H9 (cell line): Measurements from ENCODE around the gene TBCEL. TPM values are rescaled to one million over a fixed set of nuclear protein-coding genes. Genes with fewer than 3 reads are reported as not detected.

ENCODE experiments used
- DNase-seq: peaks from one replicate; pipeline ENCODE4 v3.0.0-alpha.2; 2017
- H2AFZ ChIP-seq: one replicate; pipeline ENCODE4 v1.6.1; 2013; ENCODE audit warnings: mild to moderate bottlenecking, low read length, control low read depth, moderate library complexity
- H2AK5ac ChIP-seq: 2 replicates; pipeline ENCODE4 v1.6.1; 2013; ENCODE audit warnings: low read length, control low read depth, mixed read lengths; ENCODE audit not compliant: insufficient read length
- H2BK120ac ChIP-seq: one replicate; pipeline ENCODE4 v1.6.1; 2013; ENCODE audit warnings: low read depth, mild to moderate bottlenecking, low read length, control low read depth, inconsistent platforms; ENCODE audit not compliant: poor library complexity, severe bottlenecking
- H2BK12ac ChIP-seq: 2 replicates; pipeline ENCODE4 v1.6.1; 2013; ENCODE audit warnings: low read length, control low read depth, mixed read lengths, low read depth; ENCODE audit not compliant: insufficient read length
- H2BK15ac ChIP-seq: 2 replicates; pipeline ENCODE4 v1.6.1; 2013; ENCODE audit warnings: low read depth, low read length, control low read depth
- H2BK20ac ChIP-seq: one replicate; pipeline ENCODE4 v1.6.1; 2013; ENCODE audit warnings: low read depth, mild to moderate bottlenecking, low read length, control low read depth, inconsistent platforms; ENCODE audit not compliant: poor library complexity, severe bottlenecking
- H2BK5ac ChIP-seq: 2 replicates; pipeline ENCODE4 v1.6.1; 2013; ENCODE audit warnings: low read length, control low read depth, mixed read lengths; ENCODE audit not compliant: insufficient read length
- H3K14ac ChIP-seq: 2 replicates; pipeline ENCODE4 v1.6.1; 2013; ENCODE audit warnings: low read length, control low read depth; ENCODE audit not compliant: insufficient read depth
- H3K18ac ChIP-seq: 2 replicates; pipeline ENCODE4 v1.6.1; 2013; ENCODE audit warnings: low read depth, mild to moderate bottlenecking, mixed read lengths, low read length, control low read depth; ENCODE audit not compliant: insufficient read length
- H3K23ac ChIP-seq: 2 replicates; pipeline ENCODE4 v1.6.1; 2013; ENCODE audit warnings: low read length, control low read depth, mixed read lengths, low read depth; ENCODE audit not compliant: insufficient read length
- H3K23me2 ChIP-seq: 2 replicates; pipeline ENCODE4 v1.6.1; 2013; ENCODE audit warnings: low read depth, mild to moderate bottlenecking, mixed read lengths, low read length, control low read depth; ENCODE audit not compliant: insufficient read length, poor library complexity, severe bottlenecking
- H3K27ac ChIP-seq: 2 replicates; pipeline ENCODE4 v1.5.1; 2013; ENCODE audit warnings: low read length, control low read depth, mixed read lengths, low read depth; ENCODE audit not compliant: insufficient read length
- H3K27me3 ChIP-seq: 2 replicates; pipeline ENCODE4 v1.6.1; 2013; ENCODE audit warnings: low read length, control low read depth, inconsistent platforms; ENCODE audit not compliant: insufficient read depth
- H3K4ac ChIP-seq: 2 replicates; pipeline ENCODE4 v1.6.1; 2013; ENCODE audit warnings: low read depth, mild to moderate bottlenecking, control low read depth, inconsistent platforms, low read length, moderate library complexity
- H3K4me1 ChIP-seq: 2 replicates; pipeline ENCODE4 v1.6.1; 2013; ENCODE audit warnings: low read length, control low read depth, inconsistent platforms; ENCODE audit not compliant: insufficient read depth
- H3K4me2 ChIP-seq: 2 replicates; pipeline ENCODE4 v1.6.1; 2013; ENCODE audit warnings: low read length, control low read depth, mixed read lengths; ENCODE audit not compliant: insufficient read length, insufficient read depth
- H3K56ac ChIP-seq: 2 replicates; pipeline ENCODE4 v1.6.1; 2013; ENCODE audit warnings: low read depth, mild to moderate bottlenecking, mixed read lengths, low read length, control low read depth; ENCODE audit not compliant: insufficient read length
- H3K79me1 ChIP-seq: 2 replicates; pipeline ENCODE4 v1.6.1; 2013; ENCODE audit warnings: low read depth, mild to moderate bottlenecking, moderate library complexity, low read length, control low read depth, inconsistent platforms; ENCODE audit not compliant: insufficient read depth, poor library complexity, severe bottlenecking
- H3K79me2 ChIP-seq: 2 replicates; pipeline ENCODE4 v1.6.1; 2013; ENCODE audit warnings: low read length, control low read depth, inconsistent platforms; ENCODE audit not compliant: insufficient read depth
- H3K9ac ChIP-seq: 2 replicates; pipeline ENCODE4 v1.6.1; 2013; ENCODE audit warnings: low read length, control low read depth, mixed read lengths; ENCODE audit not compliant: insufficient read length; ENCODE audit errors: extremely low read depth
- H3K9me3 ChIP-seq: one replicate; pipeline ENCODE4 v1.6.1; 2013; ENCODE audit warnings: low read depth, low read length, inconsistent platforms; ENCODE audit not compliant: control insufficient read depth
- H3T11ph ChIP-seq: one replicate; pipeline ENCODE4 v1.6.1; 2013; ENCODE audit warnings: mild to moderate bottlenecking, low read length, control low read depth, inconsistent platforms
- H4K20me1 ChIP-seq: one replicate; pipeline ENCODE4 v1.6.1; 2013; ENCODE audit not compliant: control insufficient read depth, insufficient read length, insufficient read depth
- H4K5ac ChIP-seq: 2 replicates; pipeline ENCODE4 v1.6.1; 2013; ENCODE audit warnings: low read depth, mild to moderate bottlenecking, mixed read lengths, low read length, control low read depth; ENCODE audit not compliant: insufficient read length
- H4K8ac ChIP-seq: replicated peaks from 2 replicates; pipeline ENCODE4 v1.6.1; 2013; ENCODE audit warnings: low read length, control low read depth, mixed read lengths, low read depth; ENCODE audit not compliant: insufficient read length
- H4K91ac ChIP-seq: 2 replicates; pipeline ENCODE4 v1.6.1; 2013; ENCODE audit warnings: low read depth, mild to moderate bottlenecking, moderate library complexity, mixed read lengths, low read length, control low read depth; ENCODE audit not compliant: insufficient read length
- H3K27ac Mint-ChIP-seq, 3 experiments: 2 replicates in 2 of 3; 3 replicates in 1 of 3; pipeline ENCODE4 v1.8.0; 2020 to 2021; ENCODE audit warnings: mixed read lengths in 3 of 3, mild to moderate bottlenecking in 1 of 3, moderate library complexity in 1 of 3
- H3K27me3 Mint-ChIP-seq: 2 replicates; pipeline ENCODE4 v1.8.0; 2021; ENCODE audit warnings: low read depth, mild to moderate bottlenecking, moderate library complexity, mixed read lengths
- H3K36me3 Mint-ChIP-seq, 3 experiments: 2 replicates in 2 of 3; 3 replicates in 1 of 3; pipeline ENCODE4 v1.8.0; 2020 to 2021; ENCODE audit warnings: low read depth in 3 of 3, mixed read lengths in 3 of 3; ENCODE audit not compliant: insufficient read depth in 1 of 3
- H3K4me1 Mint-ChIP-seq, 2 experiments: 2 replicates each; pipeline ENCODE4 v1.8.0; 2020; ENCODE audit warnings: mixed read lengths in 2 of 2
- H3K4me3 Mint-ChIP-seq, 2 experiments: 2 replicates in 1 of 2; 3 replicates in 1 of 2; pipeline ENCODE4 v1.8.0; 2020 to 2021; ENCODE audit warnings: mild to moderate bottlenecking in 2 of 2, mixed read lengths in 2 of 2, moderate library complexity in 1 of 2
- H3K9me3 Mint-ChIP-seq, 2 experiments: 2 replicates in 1 of 2; 3 replicates in 1 of 2; pipeline ENCODE4 v1.8.0; 2020; ENCODE audit warnings: mild to moderate bottlenecking in 2 of 2, mixed read lengths in 2 of 2, moderate library complexity in 1 of 2
- CTCF ChIP-seq: fragments of 200-600 bp; sonication (generic); conservative IDR thresholded peaks from 3 replicates; pipeline ENCODE4 v1.8.0; 2021; ENCODE audit warnings: antibody characterized with exemption, mild to moderate bottlenecking
- WGBS: extraction: QIAGEN DNeasy Blood & Tissue Kit; methylation state at CpG from one replicate; pipeline ENCODE4 v1.1.7; 2013; ENCODE audit warnings: missing lambda C conversion rate, low lambda C conversion rate, mixed read lengths; ENCODE audit not compliant: insufficient read length; ENCODE audit errors: extremely low coverage; 5-methylcytosine and 5-hydroxymethylcytosine counted together
- total RNA-seq: library from RNA; stranded (reverse); gene quantifications from 2 replicates; pipeline ENCODE4 v1.2.1, GENCODE V29; 2021

TBCEL gene
- total RNA-seq, 1 experiment from 2014 or later, result 17.3 TPM

- no peak for DNase-seq
Observed at GRCh38 chr11:121106812-121107211, 82.9 kb downstream of the TBCEL start.

More at GRCh38 chr11:121106812-121107211, 82.9 kb downstream of the TBCEL start:
- H2AK5ac ChIP-seq, result no peak overlapping the region
- H2AFZ ChIP-seq, result no peak overlapping the region
- no peak overlapping the region for H3K27ac ChIP-seq
- H3K14ac ChIP-seq, result no peak overlapping the region
- Mint-ChIP-seq H3K4me3 (no peak overlapping the region), H3K27me3 (peaks cover 5% of the 10 kb centered on the region; the same call in 1 of the 2 replicates), H3K4me1 (peaks cover 12 to 24% of the 10 kb centered on the region in 2 experiments), H3K27ac (no peak overlapping the region), H3K9me3 (no peaks in the 10 kb centered on the region), H3K36me3 (no peaks in the 10 kb centered on the region)
- no peaks in the 10 kb centered on the region for H3K79me1 ChIP-seq
- H2BK20ac ChIP-seq, result no peak overlapping the region
- no peak overlapping the region for H4K5ac ChIP-seq
- no peak overlapping the region for H3K4me2 ChIP-seq
- no peak overlapping the region for H3K4ac ChIP-seq
- no peak overlapping the region for H2BK5ac ChIP-seq
- no peaks in the 10 kb centered on the region for H3K4me1 ChIP-seq
- no peak overlapping the region for H2BK15ac ChIP-seq
- no peak overlapping the region for H3K56ac ChIP-seq
- no peak overlapping the region for H2BK12ac ChIP-seq
- no peak for TF ChIP-seq CTCF
- no peaks in the 10 kb centered on the region for H3K9me3 ChIP-seq
- no peak overlapping the region for H3T11ph ChIP-seq
- H3K27me3 ChIP-seq, result no peaks in the 10 kb centered on the region
- H3K18ac ChIP-seq, result no peak overlapping the region
- no peaks in the 10 kb centered on the region for H3K79me2 ChIP-seq
- no peak overlapping the region for H4K91ac ChIP-seq
- no peaks in the 10 kb centered on the region for H4K20me1 ChIP-seq
- H3K23me2 ChIP-seq, result no peaks in the 10 kb centered on the region
- no peak overlapping the region for H3K9ac ChIP-seq
- WGBS, result no CpG with 5 or more reads among the region's 5 CpGs
- H3K23ac ChIP-seq, result no peak overlapping the region
- no peak overlapping the region for H4K8ac ChIP-seq
- no peak overlapping the region for H2BK120ac ChIP-seq
